ENCODE data around the gene AFMID. TPM values are rescaled to one million over a fixed set of nuclear protein-coding genes. Genes with fewer than 3 reads are reported as not detected.

Gene AFMID
- total and polyA plus RNA-seq, 2 of the 13 experiments (the other 11 are each of a cell fraction or from before 2014, with no cell fraction given) = 249 to 270 TPM

DNA sequence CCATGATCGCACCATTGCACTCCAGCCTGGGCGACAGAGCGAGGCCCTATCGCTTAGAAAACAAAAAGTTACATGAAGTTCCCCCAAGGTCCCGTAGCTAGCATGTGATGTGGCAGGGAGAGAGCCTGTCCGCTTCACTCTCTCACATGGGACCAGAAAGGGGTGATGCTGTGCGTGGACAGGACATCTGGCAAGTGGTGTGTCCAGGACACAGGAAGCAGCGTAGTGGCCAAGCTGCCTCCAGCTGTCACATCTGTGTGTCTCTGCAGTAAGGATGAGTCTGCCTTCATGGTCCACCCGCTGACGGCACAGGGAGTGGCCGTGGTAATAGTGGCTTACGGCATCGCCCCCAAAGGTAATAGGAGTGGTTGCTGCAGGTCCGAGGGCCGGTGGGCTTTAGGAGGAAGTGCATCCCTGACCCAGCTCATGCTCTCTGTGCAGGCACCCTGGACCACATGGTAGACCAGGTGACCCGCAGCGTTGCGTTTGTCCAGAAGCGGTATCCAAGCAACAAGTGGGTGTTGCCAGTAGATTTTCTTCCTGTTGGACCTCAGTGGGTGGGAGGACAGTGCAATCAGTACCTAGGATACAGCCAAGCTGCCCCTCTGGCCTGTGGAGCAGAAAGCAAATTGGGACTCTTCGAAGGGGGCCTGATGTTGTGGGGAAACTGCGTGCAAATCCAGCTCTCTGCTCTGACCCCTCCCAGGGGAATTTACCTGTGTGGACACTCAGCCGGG, 17.4 kb downstream of the AFMID start (continued):
- TF ChIP-seq, protein P1, sequence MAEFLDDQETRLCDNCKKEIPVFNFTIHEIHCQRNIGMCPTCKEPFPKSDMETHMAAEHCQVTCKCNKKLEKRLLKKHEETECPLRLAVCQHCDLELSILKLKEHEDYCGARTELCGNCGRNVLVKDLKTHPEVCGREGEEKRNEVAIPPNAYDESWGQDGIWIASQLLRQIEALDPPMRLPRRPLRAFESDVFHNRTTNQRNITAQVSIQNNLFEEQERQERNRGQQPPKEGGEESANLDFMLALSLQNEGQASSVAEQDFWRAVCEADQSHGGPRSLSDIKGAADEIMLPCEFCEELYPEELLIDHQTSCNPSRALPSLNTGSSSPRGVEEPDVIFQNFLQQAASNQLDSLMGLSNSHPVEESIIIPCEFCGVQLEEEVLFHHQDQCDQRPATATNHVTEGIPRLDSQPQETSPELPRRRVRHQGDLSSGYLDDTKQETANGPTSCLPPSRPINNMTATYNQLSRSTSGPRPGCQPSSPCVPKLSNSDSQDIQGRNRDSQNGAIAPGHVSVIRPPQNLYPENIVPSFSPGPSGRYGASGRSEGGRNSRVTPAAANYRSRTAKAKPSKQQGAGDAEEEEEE (CRISPR knock-in tag; IDR thresholded peaks at IDR 0.05; ENCODE audit: borderline replicate concordance) = no peak
- TF ChIP-seq, protein P2, sequence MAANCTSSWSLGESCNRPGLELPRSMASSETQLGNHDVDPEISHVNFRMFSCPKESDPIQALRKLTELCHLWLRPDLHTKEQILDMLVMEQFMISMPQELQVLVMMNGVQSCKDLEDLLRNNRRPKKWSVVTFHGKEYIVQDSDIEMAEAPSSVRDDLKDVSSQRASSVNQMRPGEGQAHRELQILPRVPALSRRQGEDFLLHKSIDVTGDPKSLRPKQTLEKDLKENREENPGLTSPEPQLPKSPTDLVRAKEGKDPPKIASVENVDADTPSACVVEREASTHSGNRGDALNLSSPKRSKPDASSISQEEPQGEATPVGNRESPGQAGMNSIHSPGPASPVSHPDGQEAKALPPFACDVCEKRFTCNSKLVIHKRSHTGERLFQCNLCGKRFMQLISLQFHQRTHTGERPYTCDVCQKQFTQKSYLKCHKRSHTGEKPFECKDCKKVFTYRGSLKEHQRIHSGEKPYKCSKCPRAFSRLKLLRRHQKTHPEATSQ (CRISPR knock-in tag; IDR thresholded peaks at IDR 0.05; ENCODE audit: borderline replicate concordance) = 0 out of 2 replicates have a peak, but pooled peaks have one; percentile 40
- TF ChIP-seq, protein P3, sequence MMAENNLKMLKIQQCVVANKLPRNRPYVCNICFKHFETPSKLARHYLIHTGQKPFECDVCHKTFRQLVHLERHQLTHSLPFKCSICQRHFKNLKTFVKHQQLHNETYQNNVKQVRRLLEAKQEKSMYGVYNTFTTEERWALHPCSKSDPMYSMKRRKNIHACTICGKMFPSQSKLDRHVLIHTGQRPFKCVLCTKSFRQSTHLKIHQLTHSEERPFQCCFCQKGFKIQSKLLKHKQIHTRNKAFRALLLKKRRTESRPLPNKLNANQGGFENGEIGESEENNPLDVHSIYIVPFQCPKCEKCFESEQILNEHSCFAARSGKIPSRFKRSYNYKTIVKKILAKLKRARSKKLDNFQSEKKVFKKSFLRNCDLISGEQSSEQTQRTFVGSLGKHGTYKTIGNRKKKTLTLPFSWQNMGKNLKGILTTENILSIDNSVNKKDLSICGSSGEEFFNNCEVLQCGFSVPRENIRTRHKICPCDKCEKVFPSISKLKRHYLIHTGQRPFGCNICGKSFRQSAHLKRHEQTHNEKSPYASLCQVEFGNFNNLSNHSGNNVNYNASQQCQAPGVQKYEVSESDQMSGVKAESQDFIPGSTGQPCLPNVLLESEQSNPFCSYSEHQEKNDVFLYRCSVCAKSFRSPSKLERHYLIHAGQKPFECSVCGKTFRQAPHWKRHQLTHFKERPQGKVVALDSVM (CRISPR knock-in tag; IDR thresholded peaks at IDR 0.05) = 0 out of 2 replicates have a peak, but pooled peaks have one; percentile 1
- TF ChIP-seq HDAC6 (IDR thresholded peaks at IDR 0.05; ENCODE audit: low read depth, low read length) (no peak), DNMT1 (CRISPR knock-in tag; IDR thresholded peaks at IDR 0.05) (0 out of 2 replicates have a peak, but pooled peaks have one; percentile 62), RBFOX2 (IDR thresholded peaks at IDR 0.05; ENCODE audit: low read depth, low read length) (peak; percentile 47), SSRP1 (CRISPR knock-in tag; IDR thresholded peaks at IDR 0.05) (peak; percentile 64; the same call in 1 of the 2 replicates), NRL (CRISPR knock-in tag; IDR thresholded peaks at IDR 0.05; ENCODE audit: borderline replicate concordance) (peak; percentile 34; the same call in 1 of the 2 replicates), ZNF558 (CRISPR knock-in tag; IDR thresholded peaks at IDR 0.05; ENCODE audit: borderline replicate concordance) (0 out of 2 replicates have a peak, but pooled peaks have one; percentile 70)
- TF ChIP-seq, protein P4, sequence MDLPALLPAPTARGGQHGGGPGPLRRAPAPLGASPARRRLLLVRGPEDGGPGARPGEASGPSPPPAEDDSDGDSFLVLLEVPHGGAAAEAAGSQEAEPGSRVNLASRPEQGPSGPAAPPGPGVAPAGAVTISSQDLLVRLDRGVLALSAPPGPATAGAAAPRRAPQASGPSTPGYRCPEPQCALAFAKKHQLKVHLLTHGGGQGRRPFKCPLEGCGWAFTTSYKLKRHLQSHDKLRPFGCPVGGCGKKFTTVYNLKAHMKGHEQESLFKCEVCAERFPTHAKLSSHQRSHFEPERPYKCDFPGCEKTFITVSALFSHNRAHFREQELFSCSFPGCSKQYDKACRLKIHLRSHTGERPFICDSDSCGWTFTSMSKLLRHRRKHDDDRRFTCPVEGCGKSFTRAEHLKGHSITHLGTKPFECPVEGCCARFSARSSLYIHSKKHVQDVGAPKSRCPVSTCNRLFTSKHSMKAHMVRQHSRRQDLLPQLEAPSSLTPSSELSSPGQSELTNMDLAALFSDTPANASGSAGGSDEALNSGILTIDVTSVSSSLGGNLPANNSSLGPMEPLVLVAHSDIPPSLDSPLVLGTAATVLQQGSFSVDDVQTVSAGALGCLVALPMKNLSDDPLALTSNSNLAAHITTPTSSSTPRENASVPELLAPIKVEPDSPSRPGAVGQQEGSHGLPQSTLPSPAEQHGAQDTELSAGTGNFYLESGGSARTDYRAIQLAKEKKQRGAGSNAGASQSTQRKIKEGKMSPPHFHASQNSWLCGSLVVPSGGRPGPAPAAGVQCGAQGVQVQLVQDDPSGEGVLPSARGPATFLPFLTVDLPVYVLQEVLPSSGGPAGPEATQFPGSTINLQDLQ (CRISPR knock-in tag; IDR thresholded peaks at IDR 0.05) = 0 out of 2 replicates have a peak, but pooled peaks have one; percentile 54

Measured in HepG2 (cell line).